COLO829 (cell line): ENCODE measurements around the gene FERMT1.
"Not testable (repeated sequence)": the region's sequence is repeated elsewhere in the genome, so short reads cannot be mapped to it uniquely, and the experiment has no call there.

ENCODE experiments used
- DNase-seq: peaks from one replicate; pipeline ENCODE4 v3.0.0; 2012; ENCODE audit warnings: low spot score

FERMT1 gene

GRCh38 chr20:6040958-6041807 lies 81.6 kb downstream of the FERMT1 start:
- DNase-seq, result no peak

- DNase-seq, result no peak
Measured at GRCh38 chr20:6040540-6040939, 82.3 kb downstream of the FERMT1 start.

- no peak for DNase-seq
Measured at GRCh38 chr20:6039766-6040165, 83.1 kb downstream of the FERMT1 start.

GRCh38 chr20:6038256-6038655 lies 84.6 kb downstream of the FERMT1 start:
- DNase-seq, result no peak

- DNase-seq, result no peak
Measured at GRCh38 chr20:6037082-6037481, 85.7 kb downstream of the FERMT1 start.

GRCh38 chr20:6036213-6036612 lies 86.6 kb downstream of the FERMT1 start:
- no peak for DNase-seq

GRCh38 chr20:6034134-6034969 lies 88.5 kb downstream of the FERMT1 start:
- no peak for DNase-seq

- DNase-seq, result not testable (repeated sequence)
Measured at GRCh38 chr20:6032907-6033306, 89.9 kb downstream of the FERMT1 start.

- DNase-seq, result no peak
Measured at GRCh38 chr20:6030453-6031080, 92.3 kb downstream of the FERMT1 start.

GRCh38 chr20:6029538-6029937 lies 93.3 kb downstream of the FERMT1 start:
- no peak for DNase-seq

GRCh38 chr20:6028818-6029217 lies 94.0 kb downstream of the FERMT1 start:
- DNase-seq, result no peak

- DNase-seq, result no peak
Measured at GRCh38 chr20:6026051-6026450, 96.8 kb downstream of the FERMT1 start.
